Vagina (tissue), 2 donors: Measurements from ENCODE around the gene ADAP1.

Experiments used
- CTCF ChIP-seq, 3 experiments: fragments of 450-650 bp in 2 of 3; fragments of 200-600 bp in 1 of 3; sonication (generic) in 1 of 3; IDR thresholded peaks; one replicate each; pipeline ENCODE4 v1.5.1; 2017 to 2019; ENCODE audit warnings: antibody characterized with exemption in 3 of 3, mild to moderate bottlenecking in 2 of 3, moderate library complexity in 2 of 3
- POLR2AphosphoS5 ChIP-seq, 2 donors: sonication (generic); formaldehyde crosslinking; IDR thresholded peaks; one replicate each; pipeline ENCODE4 v1.9.0; 2017; ENCODE audit warnings: antibody characterized with exemption in 2 of 2, mild to moderate bottlenecking in 2 of 2, low read depth in 1 of 2; ENCODE audit not compliant: insufficient read depth in 1 of 2

DNA sequence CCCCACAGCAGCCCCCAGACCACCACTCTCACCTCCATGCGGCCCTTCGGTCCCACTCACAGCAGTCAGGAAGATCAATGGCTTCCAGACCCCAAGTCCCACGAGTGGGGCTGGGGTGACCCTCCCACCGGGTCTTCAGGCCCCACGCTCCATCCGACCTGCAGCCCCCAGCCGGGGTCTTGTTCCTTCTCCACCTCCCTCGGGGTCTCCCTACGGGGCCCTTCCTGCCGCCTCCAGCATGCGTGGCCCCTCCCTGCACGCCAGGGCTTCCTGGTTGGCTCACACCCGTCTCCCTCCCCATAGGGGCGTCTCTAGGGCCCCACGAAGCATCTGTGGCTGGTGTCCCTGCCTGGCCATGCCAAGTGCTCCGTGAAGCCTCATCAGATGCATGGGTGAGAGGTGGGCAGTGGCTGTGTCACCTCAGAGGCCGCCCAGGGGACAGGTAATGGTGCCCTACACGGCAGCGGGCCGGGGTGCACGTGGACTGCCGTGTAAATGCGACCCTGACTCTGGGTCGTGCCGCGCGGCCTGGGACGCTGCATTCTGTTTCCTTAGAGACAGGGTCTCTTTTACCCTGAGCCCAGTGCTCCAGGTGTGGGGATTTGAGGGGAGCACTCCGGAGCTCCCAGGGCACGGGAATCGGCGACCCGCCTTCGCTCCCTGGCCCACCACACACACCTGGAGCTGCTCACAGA is 19.9 kb downstream of the ADAP1 start:
- TF ChIP-seq POLR2AphosphoS5 (IDR thresholded peaks at IDR 0.05; ENCODE audit: insufficient read depth in 1 of 2, low read depth in 1 of 2): no peak
- TF ChIP-seq CTCF (IDR thresholded peaks at IDR 0.05): no peak
